MG63 (cell line): ENCODE measurements around the gene AADAT. TPM values are rescaled to one million over a fixed set of nuclear protein-coding genes. Genes with fewer than 3 reads are reported as not detected.
"Not testable (repeated sequence)": the region's sequence is repeated elsewhere in the genome, so short reads cannot be mapped to it uniquely, and the experiment has no call there.

Experiments
- DNase-seq: peaks from one replicate; pipeline ENCODE4 v3.0.0-alpha.2; 2020
- H3K27me3 ChIP-seq: fragments of 250-450 bp; sonication (Bioruptor Pico); 2 replicates; pipeline ENCODE4 v1.5.1; 2020; ENCODE audit warnings: mild to moderate bottlenecking, moderate library complexity
- H3K36me3 ChIP-seq: fragments of 250-450 bp; sonication (Bioruptor Pico); 2 replicates; pipeline ENCODE4 v1.5.1; 2020; ENCODE audit warnings: mild to moderate bottlenecking, moderate library complexity
- H3K4me3 ChIP-seq: fragments of 250-450 bp; sonication (Bioruptor Pico); 2 replicates; pipeline ENCODE4 v1.5.1; 2020; ENCODE audit warnings: mild to moderate bottlenecking, moderate library complexity
- H3K9me3 ChIP-seq: fragments of 250-450 bp; sonication (Bioruptor Pico); 2 replicates; pipeline ENCODE4 v1.5.1; 2020; ENCODE audit warnings: mild to moderate bottlenecking, moderate library complexity
- total RNA-seq: library from RNA; depleted of rRNA; stranded (reverse); fragments of >200 nt; shearing (Covaris generic); gene quantifications from 2 replicates; pipeline ENCODE4 v1.2.3, GENCODE V29; 2014; ENCODE audit warnings: low replicate concordance; rRNA removed

The AADAT gene
- 2.1 and 2.6 TPM in 2 replicates for total RNA-seq

GRCh38 chr4:170089668-170090351 is at the start of gene AADAT:
Gene AADAT (minus strand): TSS chr4:170089956. CDS start chr4:170089690, 266 bp downstream.
- Histone ChIP-seq H3K9me3 (no peaks in the 10 kb centered on the region), H3K36me3 (no peaks in the 10 kb centered on the region), H3K27me3 (no peaks in the 10 kb centered on the region), H3K4me3 (peak within 1 kb of the TSS; percentile 54)
- peak; percentile 79 for DNase-seq

- Histone ChIP-seq H3K36me3 (no peaks in the 10 kb centered on the region), H3K9me3 (no peaks in the 10 kb centered on the region), H3K27me3 (no peaks in the 10 kb centered on the region), H3K4me3 (no peak overlapping the region)
- DNase-seq: peak; percentile 34
These were observed 48.9 kb upstream of the AADAT start for GRCh38 chr4:170138580-170139194.

GRCh38 chr4:170137927-170138326 is 48.2 kb upstream of the AADAT start:
- Histone ChIP-seq H3K4me3 (no peak overlapping the region), H3K9me3 (no peaks in the 10 kb centered on the region), H3K36me3 (no peaks in the 10 kb centered on the region), H3K27me3 (no peaks in the 10 kb centered on the region)
- DNase-seq: no peak

- H3K9me3 ChIP-seq: no peaks in the 10 kb centered on the region
- no peak overlapping the region for H3K4me3 ChIP-seq
- no peaks in the 10 kb centered on the region for H3K27me3 ChIP-seq
- H3K36me3 ChIP-seq: no peaks in the 10 kb centered on the region
- no peak for DNase-seq
These were observed 47.7 kb upstream of the AADAT start for GRCh38 chr4:170137466-170137865.

- Histone ChIP-seq H3K9me3 (no peaks in the 10 kb centered on the region), H3K36me3 (no peaks in the 10 kb centered on the region), H3K4me3 (no peak overlapping the region), H3K27me3 (no peaks in the 10 kb centered on the region)
- DNase-seq: no peak
These were observed 45.1 kb upstream of the AADAT start for GRCh38 chr4:170134821-170135220.

- Histone ChIP-seq H3K27me3 (no peaks in the 10 kb centered on the region), H3K9me3 (no peaks in the 10 kb centered on the region), H3K36me3 (no peaks in the 10 kb centered on the region), H3K4me3 (no peak overlapping the region)
- no peak for DNase-seq
These were observed 38.6 kb upstream of the AADAT start for GRCh38 chr4:170128219-170128804.

- no peaks in the 10 kb centered on the region for H3K36me3 ChIP-seq
- no peak for DNase-seq
- H3K27me3 ChIP-seq: no peaks in the 10 kb centered on the region
- H3K4me3 ChIP-seq: no peak overlapping the region
- no peaks in the 10 kb centered on the region for H3K9me3 ChIP-seq
These were observed 38.0 kb upstream of the AADAT start for GRCh38 chr4:170127758-170128157.

GRCh38 chr4:170124406-170124805 is 34.6 kb upstream of the AADAT start:
- H3K4me3 ChIP-seq: no peak overlapping the region
- H3K36me3 ChIP-seq: no peaks in the 10 kb centered on the region
- no peak for DNase-seq
- H3K27me3 ChIP-seq: no peaks in the 10 kb centered on the region
- H3K9me3 ChIP-seq: no peaks in the 10 kb centered on the region

- Histone ChIP-seq H3K9me3 (no peaks in the 10 kb centered on the region), H3K36me3 (no peaks in the 10 kb centered on the region), H3K27me3 (no peaks in the 10 kb centered on the region), H3K4me3 (no peak overlapping the region)
- no peak for DNase-seq
These were observed 32.5 kb upstream of the AADAT start for GRCh38 chr4:170122252-170122651.

- H3K4me3 ChIP-seq: no peak overlapping the region
- no peaks in the 10 kb centered on the region for H3K36me3 ChIP-seq
- H3K9me3 ChIP-seq: no peaks in the 10 kb centered on the region
- no peaks in the 10 kb centered on the region for H3K27me3 ChIP-seq
- DNase-seq: no peak
These were observed 24.9 kb upstream of the AADAT start for GRCh38 chr4:170114636-170115035.

- H3K9me3 ChIP-seq, H3K4me3 ChIP-seq, H3K27me3 ChIP-seq, DNase-seq, H3K36me3 ChIP-seq: not testable (repeated sequence)
These were observed 24.4 kb upstream of the AADAT start for GRCh38 chr4:170114183-170114582.

- Histone ChIP-seq H3K9me3 (no peaks in the 10 kb centered on the region), H3K27me3 (no peaks in the 10 kb centered on the region), H3K4me3 (no peak overlapping the region), H3K36me3 (no peaks in the 10 kb centered on the region)
- DNase-seq: no peak
These were observed 21.8 kb upstream of the AADAT start for GRCh38 chr4:170111546-170111945.

GRCh38 chr4:170111085-170111484 is 21.3 kb upstream of the AADAT start:
- Histone ChIP-seq H3K36me3 (no peaks in the 10 kb centered on the region), H3K27me3 (no peaks in the 10 kb centered on the region), H3K4me3 (no peak overlapping the region), H3K9me3 (no peaks in the 10 kb centered on the region)
- no peak for DNase-seq

GRCh38 chr4:170110285-170110672 is 20.5 kb upstream of the AADAT start:
- no peak for DNase-seq
- Histone ChIP-seq H3K4me3 (no peak overlapping the region), H3K36me3 (no peaks in the 10 kb centered on the region), H3K27me3 (no peaks in the 10 kb centered on the region), H3K9me3 (no peaks in the 10 kb centered on the region)

- Histone ChIP-seq H3K4me3 (no peak overlapping the region), H3K36me3 (no peaks in the 10 kb centered on the region), H3K27me3 (no peaks in the 10 kb centered on the region), H3K9me3 (no peaks in the 10 kb centered on the region)
- DNase-seq: no peak
These were observed 20.0 kb upstream of the AADAT start for GRCh38 chr4:170109586-170110284.

GRCh38 chr4:170106900-170107299 is 17.1 kb upstream of the AADAT start:
- H3K36me3 ChIP-seq: no peaks in the 10 kb centered on the region

GRCh38 chr4:170102426-170102825 is 12.7 kb upstream of the AADAT start:
- Histone ChIP-seq H3K4me3 (no peak overlapping the region), H3K36me3 (no peaks in the 10 kb centered on the region)
- DNase-seq: no peak

More at GRCh38 chr4:170106900-170107299, 17.1 kb upstream of the AADAT start:
- no peak for DNase-seq
- Histone ChIP-seq H3K9me3 (no peaks in the 10 kb centered on the region), H3K4me3 (no peak overlapping the region), H3K27me3 (no peaks in the 10 kb centered on the region)

More at GRCh38 chr4:170102426-170102825, 12.7 kb upstream of the AADAT start:
- H3K27me3 ChIP-seq: no peaks in the 10 kb centered on the region
- no peaks in the 10 kb centered on the region for H3K9me3 ChIP-seq
